NCI-H2171 (cell line): ENCODE measurements around the gene NFE2L1.
A peak's percentile ranks its signal among the peaks of the same experiment; 100 is the strongest.
"Not testable (repeated sequence)": the region's sequence is repeated elsewhere in the genome, so short reads cannot be mapped to it uniquely, and the experiment has no call there.

Experiments
- DNase-seq: peaks from one replicate; lab custom pipeline; 2025; lab: John Stamatoyannopoulos, UW

NFE2L1 gene

GRCh38 chr17:48047741-48048383, at the start of gene NFE2L1:
NFE2L1 (plus strand) TSS chr17:48048359; CDS start chr17:48051119, 2,760 bp downstream.
- DNase-seq = peak; percentile 99

GRCh38 chr17:47999582-47999981, 48.6 kb upstream of the NFE2L1 start:
- DNase-seq = no peak

- no peak for DNase-seq
These were observed 47.0 kb upstream of the NFE2L1 start for GRCh38 chr17:48001197-48001596.

GRCh38 chr17:48001657-48002056, 46.5 kb upstream of the NFE2L1 start:
- not testable (repeated sequence) for DNase-seq

GRCh38 chr17:48002266-48002915, 45.8 kb upstream of the NFE2L1 start:
- DNase-seq = no peak

GRCh38 chr17:48002916-48003416, 45.2 kb upstream of the NFE2L1 start:
- peak; percentile 64 for DNase-seq

GRCh38 chr17:48003417-48004151, 44.6 kb upstream of the NFE2L1 start:
- peak; percentile 89 for DNase-seq

GRCh38 chr17:48004983-48005382, 43.2 kb upstream of the NFE2L1 start:
- DNase-seq = no peak

- DNase-seq = no peak
These were observed 41.0 kb upstream of the NFE2L1 start for GRCh38 chr17:48006936-48007709.

GRCh38 chr17:48010193-48010592, 38.0 kb upstream of the NFE2L1 start:
- no peak for DNase-seq

- DNase-seq = peak; percentile 55
These were observed 36.6 kb upstream of the NFE2L1 start for GRCh38 chr17:48011405-48012150.

GRCh38 chr17:48012151-48012520, 36.0 kb upstream of the NFE2L1 start:
- DNase-seq = peak; percentile 93

GRCh38 chr17:48012654-48013053, 35.5 kb upstream of the NFE2L1 start:
- no peak for DNase-seq

- no peak for DNase-seq
These were observed 34.1 kb upstream of the NFE2L1 start for GRCh38 chr17:48013876-48014594.

GRCh38 chr17:48014595-48015111, 33.5 kb upstream of the NFE2L1 start:
- DNase-seq = peak; percentile 92

GRCh38 chr17:48016112-48016511, 32.0 kb upstream of the NFE2L1 start:
- no peak for DNase-seq

GRCh38 chr17:48017817-48018158, 30.4 kb upstream of the NFE2L1 start:
- DNase-seq = not testable (repeated sequence)

GRCh38 chr17:48021934-48022333, 26.2 kb upstream of the NFE2L1 start:
- DNase-seq = no peak

- DNase-seq = no peak
These were observed 25.3 kb upstream of the NFE2L1 start for GRCh38 chr17:48022901-48023300.

GRCh38 chr17:48023400-48024148, 24.6 kb upstream of the NFE2L1 start:
- peak; percentile 83 for DNase-seq
